Lower leg skin (tissue), 4 donors: ENCODE measurements around the gene ISOC2. TPM values are rescaled to one million over a fixed set of nuclear protein-coding genes. Genes with fewer than 3 reads are reported as not detected.
A peak's percentile ranks its signal among the peaks of the same experiment; 100 is the strongest.

Source experiments
- DNase-seq, 2 donors: peaks; one replicate each; pipeline ENCODE4 v3.0.0-alpha.2; 2019; ENCODE audit warnings: low spot score in 2 of 2
- H3K4me3 ChIP-seq: fragments of 200-600 bp; sonication (generic); 2 replicates; pipeline ENCODE4 v1.5.1; 2017; ENCODE audit warnings: mild to moderate bottlenecking, low read depth; ENCODE audit not compliant: poor library complexity, severe bottlenecking
- POLR2A ChIP-seq, 2 donors: fragments of 450-650 bp; IDR thresholded peaks; one replicate each; pipeline ENCODE4 v1.6.1; 2016 to 2017; ENCODE audit warnings: antibody characterized with exemption in 2 of 2, mild to moderate bottlenecking in 1 of 2, moderate library complexity in 1 of 2
- WGBS, 2 donors: methylation state at CpG; one replicate each; pipeline ENCODE4 v1.1.5; 2018; 5-methylcytosine and 5-hydroxymethylcytosine counted together
- intact Hi-C: fragments of 100-400 bp; cut with DNase I; formaldehyde crosslinking; loops from one replicate; pipeline ENCODE4 v1.15.0; 2023; ENCODE audit warnings: low total_unique reads
- total RNA-seq, 4 donors: library from RNA; depleted of rRNA; stranded (reverse); fragments of >200 nt; gene quantifications; one replicate each; pipeline ENCODE4 v1.1.0, GENCODE V29; 2016
- TF ChIP-seq, protein P1 (sequence below), 3 donors: fragments of 450-650 bp; IDR thresholded peaks; one replicate each; pipeline ENCODE4 v1.5.1; 2016; ENCODE audit warnings: antibody characterized with exemption in 3 of 3, mild to moderate bottlenecking in 3 of 3, moderate library complexity in 2 of 3

The ISOC2 gene
- total RNA-seq, 4 donors from 2014 or later = 31.0 to 73.1 (median 66.4) TPM

DNA sequence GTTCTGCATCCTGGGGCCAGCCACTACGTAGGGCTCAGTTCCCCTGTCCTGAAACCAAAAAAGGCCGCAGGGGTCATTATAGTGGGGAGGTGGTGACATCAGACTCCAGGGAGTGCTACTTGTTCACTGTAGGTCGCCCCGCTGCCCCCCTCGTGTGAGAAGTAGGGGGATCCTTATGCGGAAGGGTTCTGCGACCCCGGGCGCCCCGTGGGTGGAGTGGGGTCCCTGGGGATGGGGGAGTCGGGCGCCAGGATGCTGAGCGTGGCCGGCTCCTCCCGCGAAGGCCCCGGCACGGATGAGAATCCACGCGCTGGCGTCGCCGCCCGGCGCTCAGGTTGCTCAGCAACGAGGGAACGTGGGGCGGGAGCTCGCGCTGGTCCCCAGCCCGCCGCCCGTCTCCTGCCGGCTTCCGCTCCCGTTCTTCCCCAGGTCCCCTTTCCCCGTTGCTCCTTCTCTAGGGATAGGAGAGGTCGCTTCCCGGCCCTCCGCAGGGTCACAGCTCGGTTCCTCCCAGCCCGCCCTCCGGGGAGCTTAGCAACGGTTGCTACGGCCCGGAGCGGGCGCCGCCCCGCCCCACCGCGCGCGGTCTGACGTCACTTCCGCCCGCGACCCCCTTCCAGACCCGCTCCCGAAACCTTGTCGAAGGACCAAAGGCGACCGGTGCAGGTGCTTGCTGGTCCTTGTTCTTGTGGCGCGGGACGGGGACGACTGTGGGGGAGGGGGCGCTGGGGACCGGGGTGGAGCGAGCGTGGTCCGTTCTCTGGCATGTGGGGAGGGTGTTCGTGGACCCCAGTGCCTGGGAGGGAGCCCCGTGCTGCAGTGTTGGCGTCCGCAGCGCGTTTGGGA, 23.4 kb upstream of the ISOC2 start, which contains the start of gene NAT14:
Gene NAT14 (plus strand): TSS at position 596 of the 846 bp plus-strand sequence. CDS start 521 bp downstream, outside the sequence.
- peak within 1 kb of the TSS; percentile 10 for H3K4me3 ChIP-seq
- TF ChIP-seq, protein P1, sequence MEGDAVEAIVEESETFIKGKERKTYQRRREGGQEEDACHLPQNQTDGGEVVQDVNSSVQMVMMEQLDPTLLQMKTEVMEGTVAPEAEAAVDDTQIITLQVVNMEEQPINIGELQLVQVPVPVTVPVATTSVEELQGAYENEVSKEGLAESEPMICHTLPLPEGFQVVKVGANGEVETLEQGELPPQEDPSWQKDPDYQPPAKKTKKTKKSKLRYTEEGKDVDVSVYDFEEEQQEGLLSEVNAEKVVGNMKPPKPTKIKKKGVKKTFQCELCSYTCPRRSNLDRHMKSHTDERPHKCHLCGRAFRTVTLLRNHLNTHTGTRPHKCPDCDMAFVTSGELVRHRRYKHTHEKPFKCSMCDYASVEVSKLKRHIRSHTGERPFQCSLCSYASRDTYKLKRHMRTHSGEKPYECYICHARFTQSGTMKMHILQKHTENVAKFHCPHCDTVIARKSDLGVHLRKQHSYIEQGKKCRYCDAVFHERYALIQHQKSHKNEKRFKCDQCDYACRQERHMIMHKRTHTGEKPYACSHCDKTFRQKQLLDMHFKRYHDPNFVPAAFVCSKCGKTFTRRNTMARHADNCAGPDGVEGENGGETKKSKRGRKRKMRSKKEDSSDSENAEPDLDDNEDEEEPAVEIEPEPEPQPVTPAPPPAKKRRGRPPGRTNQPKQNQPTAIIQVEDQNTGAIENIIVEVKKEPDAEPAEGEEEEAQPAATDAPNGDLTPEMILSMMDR (IDR thresholded peaks at IDR 0.05) = no peak
- no peak for TF ChIP-seq POLR2A (IDR thresholded peaks at IDR 0.05)
- WGBS, 2 donors = 2 to 4% methylated on average over 28 to 65 of the region's 78 CpGs
- no peak for DNase-seq
- intact Hi-C loops = no loop called here

DNA sequence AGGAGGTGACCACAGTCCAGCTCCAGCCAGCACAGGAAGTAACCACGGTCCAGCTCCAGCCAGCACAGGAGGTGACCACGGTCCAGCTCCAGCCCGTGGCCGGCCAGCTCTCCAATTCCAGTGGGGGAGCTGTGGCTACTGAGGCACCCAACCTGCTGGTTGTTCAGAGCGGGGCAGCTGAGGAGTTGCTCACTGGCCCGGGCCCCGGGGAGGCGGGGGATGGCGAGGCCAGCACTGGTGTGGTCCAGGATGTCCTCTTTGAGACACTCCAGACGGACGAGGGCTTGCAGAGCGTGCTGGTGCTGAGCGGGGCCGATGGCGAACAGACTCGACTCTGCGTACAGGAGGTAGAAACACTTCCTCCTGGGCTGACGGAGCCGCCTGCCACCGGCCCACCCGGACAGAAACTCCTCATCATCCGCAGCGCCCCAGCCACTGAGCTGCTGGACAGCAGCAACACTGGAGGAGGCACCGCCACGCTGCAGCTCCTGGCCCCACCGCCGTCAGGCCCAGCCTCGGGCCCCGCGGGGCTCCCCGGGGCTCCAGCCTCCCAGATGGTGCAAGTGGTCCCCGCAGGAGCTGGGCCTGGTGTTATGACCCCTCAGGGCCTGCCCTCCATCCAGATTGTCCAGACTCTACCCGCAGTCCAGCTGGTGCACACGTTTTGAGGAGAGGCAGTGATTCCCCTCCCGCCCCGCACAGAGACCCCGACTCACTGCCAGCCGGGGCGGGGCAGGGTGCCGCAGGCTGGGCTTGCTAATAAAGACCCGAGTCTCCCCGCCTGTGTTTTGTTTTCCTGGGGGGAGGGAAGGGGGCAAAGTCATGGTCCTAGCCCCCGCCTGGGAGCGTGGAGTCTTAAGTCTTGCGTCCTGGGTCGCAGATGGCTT, 22.5 kb upstream of the ISOC2 start:
- 61 to 85% methylated on average over 13 to 37 of the region's 46 CpGs for WGBS, 2 donors
- no peak for DNase-seq

DNA sequence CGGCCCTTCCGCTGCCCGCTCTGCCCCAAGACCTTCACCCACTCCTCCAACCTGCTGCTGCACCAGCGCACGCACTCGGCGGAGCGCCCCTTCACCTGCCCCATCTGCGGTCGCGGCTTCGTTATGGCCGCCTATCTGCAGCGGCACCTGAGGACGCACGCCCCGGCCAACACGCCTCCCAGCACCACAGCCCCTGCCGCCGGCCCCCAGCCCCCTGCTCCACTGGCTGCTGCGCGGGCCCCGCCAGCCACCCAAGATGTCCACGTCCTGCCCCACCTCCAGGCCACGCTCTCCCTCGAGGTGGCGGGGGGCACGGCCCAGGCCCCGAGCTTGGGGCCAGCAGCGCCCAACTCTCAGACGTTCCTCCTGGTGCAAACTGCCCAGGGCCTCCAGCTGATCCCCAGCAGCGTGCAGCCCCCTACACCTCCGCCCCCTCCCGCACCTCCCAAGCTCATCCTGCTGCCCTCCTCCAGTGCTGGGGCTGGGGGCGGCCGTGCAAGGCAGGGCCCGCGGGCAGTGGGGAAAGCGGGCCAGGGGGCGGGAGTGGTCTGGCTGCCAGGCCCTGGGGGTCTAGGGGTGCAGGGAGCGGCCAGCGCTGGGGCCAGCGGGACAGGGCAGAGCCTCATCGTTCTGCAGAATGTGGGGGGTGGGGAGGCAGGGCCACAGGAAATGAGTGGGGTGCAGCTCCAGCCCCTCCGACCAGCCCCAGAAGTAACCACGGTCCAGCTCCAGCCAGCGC, 21.7 kb upstream of the ISOC2 start:
- intact Hi-C loops = no loop called here
- no peak overlapping the region for H3K4me3 ChIP-seq
- 91 to 92% methylated on average over 41 to 43 of the region's 47 CpGs for WGBS, 2 donors
- DNase-seq = no peak
- TF ChIP-seq, protein P1 (IDR thresholded peaks at IDR 0.05) = no peak
- TF ChIP-seq POLR2A (IDR thresholded peaks at IDR 0.05) = no peak

More for the DNA sequence above, 22.5 kb upstream of the ISOC2 start:
- TF ChIP-seq, protein P1 (IDR thresholded peaks at IDR 0.05) = no peak
- no peak for TF ChIP-seq POLR2A (IDR thresholded peaks at IDR 0.05)
- H3K4me3 ChIP-seq = no peak overlapping the region
- intact Hi-C loops = no loop called here

DNA sequence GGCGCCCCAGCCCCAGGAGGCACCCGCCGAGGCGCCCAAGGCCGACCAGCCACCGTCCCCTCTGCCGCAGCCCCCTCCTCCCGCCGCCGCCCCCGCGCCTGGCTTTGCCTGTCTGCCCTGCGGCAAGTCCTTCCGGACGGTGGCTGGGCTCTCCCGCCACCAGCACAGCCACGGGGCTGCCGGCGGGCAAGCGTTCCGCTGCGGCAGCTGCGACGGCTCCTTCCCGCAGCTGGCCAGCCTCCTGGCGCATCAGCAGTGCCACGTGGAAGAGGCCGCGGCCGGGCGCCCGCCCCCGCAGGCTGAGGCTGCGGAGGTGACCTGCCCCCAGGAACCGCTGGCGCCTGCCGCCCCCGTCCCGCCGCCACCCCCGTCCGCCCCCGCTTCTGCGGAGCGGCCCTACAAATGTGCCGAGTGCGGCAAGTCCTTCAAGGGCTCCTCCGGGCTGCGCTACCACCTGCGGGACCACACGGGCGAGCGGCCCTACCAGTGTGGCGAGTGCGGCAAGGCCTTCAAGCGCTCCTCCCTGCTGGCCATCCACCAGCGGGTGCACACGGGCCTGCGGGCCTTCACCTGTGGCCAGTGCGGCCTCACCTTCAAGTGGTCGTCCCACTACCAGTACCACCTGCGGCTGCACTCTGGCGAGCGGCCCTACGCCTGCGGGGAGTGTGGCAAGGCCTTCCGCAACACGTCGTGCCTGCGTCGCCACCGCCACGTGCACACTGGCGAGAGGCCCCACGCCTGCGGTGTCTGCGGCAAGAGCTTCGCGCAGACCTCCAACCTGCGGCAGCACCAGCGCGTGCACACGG, 20.9 kb upstream of the ISOC2 start:
- intact Hi-C loops = no loop called here

More for the DNA sequence above, 20.9 kb upstream of the ISOC2 start:
- no peak overlapping the region for H3K4me3 ChIP-seq
- no peak for DNase-seq
- no peak for TF ChIP-seq POLR2A (IDR thresholded peaks at IDR 0.05)
- TF ChIP-seq, protein P1 (IDR thresholded peaks at IDR 0.05) = no peak
- WGBS, 2 donors = 92 to 93% methylated on average over 28 to 35 of the region's 83 CpGs
